Amniotic epithelial cell (primary cell): Measurements from ENCODE around the gene TUBA3E.
"Not testable (repeated sequence)": the region's sequence is repeated elsewhere in the genome, so short reads cannot be mapped to it uniquely, and the experiment has no call there.

Experiments
- DNase-seq: peaks from one replicate; pipeline ENCODE4 v3.0.0-alpha.2; 2010; ENCODE audit warnings: low read depth

The TUBA3E gene

DNA sequence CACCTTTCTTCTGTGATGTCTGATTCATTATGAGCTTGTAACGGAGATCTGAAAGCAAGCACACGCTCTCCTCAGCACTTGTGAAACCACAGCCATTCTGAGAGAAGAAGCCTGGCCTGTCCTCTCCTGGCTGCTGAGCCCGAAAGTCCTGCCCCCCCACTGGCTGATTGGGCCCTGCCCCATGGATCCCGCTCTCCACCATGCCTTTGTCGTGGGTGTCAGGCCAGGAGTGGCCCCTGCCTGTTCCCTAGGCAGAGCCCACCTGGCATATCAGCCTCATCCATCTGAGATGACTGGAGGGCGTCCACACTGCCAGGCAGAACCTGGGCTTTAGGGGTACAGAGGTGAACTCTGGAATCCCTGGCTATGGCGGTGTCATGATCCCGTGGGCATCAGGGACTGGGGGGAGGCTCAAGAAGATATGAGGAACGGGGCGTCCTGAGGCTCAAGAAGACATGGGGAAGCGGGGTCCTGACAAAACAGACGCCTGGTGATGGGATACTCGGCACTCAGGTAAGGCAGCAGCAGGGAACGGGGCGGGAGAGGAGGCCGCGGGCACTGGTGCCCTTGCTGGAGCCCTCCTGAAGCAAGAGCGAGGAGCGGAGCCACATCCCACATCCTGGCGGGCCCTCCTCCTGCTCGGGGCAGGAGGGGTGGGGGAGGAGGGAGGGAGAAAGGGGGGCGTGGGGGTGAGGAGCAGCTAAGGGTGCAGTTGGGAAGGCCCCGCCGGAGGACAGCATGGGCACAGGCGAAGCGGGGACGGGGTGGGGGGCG is 54.8 kb downstream of the TUBA3E start:
- not testable (repeated sequence) for DNase-seq

DNA sequence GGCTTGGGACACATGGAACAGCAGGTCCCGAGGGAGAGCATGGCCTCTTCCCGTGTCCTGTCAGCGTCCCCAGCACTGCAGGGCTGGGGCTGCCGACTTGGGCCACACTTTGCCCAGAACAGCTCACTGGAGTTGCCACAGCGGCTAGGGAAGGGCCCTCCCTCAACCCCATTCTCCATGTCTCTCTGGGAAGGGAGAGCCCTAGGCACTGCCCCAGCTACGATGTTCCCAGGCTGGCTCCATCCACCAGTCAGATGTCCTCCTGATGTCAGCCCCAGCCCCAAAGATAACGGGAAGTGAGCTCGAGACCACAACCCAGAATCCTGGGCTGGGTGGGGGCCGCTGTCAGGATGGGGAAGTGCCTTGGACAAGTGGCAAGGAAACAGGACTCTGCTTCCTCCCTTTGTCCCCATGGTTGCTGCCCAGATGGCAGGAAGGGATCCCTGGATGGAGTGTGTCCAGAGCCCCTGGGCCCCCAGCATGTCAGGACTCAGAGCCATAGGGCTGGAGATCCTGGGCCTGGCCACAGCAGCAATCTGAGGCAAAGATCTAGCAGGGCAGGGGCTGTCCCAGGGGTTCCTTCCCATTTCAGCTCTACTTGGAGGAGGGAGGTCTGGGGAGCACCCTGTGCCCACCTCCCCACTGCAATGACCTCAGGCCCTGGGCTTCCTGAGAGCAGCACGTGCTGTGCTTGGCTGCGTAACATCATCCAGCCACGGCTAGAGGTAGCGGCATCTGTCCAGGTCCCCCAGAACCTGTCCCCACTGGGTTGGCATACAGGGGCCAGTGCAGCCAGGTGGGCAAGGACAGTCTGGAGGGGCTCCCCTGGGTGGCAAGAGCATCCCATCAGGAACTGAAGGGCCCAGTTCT is 55.6 kb downstream of the TUBA3E start:
- not testable (repeated sequence) for DNase-seq
